Colon (tissue), 2 donors: ENCODE results near the gene POU6F1.
"Not testable (repeated sequence)": the region's sequence is repeated elsewhere in the genome, so short reads cannot be mapped to it uniquely, and the experiment has no call there.

ENCODE experiments used
- FAIRE-seq: peaks from 2 replicates; lab custom pipeline; 2012; peaks lifted over from hg19 to GRCh38; lab: Jason Lieb, UNC
- donor health status: control.
- donor health status: control.

The POU6F1 gene

DNA sequence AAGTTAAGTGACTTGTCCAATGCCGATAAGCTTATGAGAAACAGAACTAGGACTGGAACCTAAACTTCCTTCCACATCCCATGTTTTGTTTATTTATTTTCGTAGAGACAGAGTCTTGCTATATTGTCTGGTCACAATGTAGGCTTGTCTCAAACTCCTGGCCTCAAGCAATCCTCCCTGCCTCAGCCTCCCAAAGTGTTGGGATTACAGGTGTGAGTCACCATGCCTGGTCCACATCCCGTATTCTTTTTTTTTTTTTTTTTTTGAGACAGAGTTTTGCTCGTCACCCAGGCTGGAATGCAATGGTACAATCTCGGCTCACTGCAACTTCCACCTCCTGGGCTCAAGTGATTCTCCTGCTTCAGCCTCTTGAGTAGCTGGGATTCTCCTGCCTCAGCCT, 9.2 kb upstream of the POU6F1 start:
- FAIRE-seq: not testable (repeated sequence)

DNA sequence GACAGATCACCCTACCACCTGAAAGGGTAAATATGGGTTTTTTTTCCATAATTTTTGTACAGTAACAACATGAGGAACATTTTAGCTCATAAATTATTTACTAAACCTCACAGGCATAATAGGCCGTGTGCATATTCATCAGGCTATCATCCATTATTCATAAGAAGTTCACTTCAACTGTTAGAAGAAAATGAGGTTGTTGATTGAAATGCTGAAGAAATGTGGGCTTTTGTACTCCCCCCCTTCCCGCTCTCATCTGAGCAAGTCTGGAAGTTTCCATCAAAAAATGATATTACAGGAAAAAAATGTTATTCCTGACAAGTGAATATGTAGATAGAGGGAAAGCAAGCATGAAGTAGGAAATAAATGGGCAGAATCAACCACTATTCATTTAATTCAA, 7.9 kb upstream of the POU6F1 start:
- FAIRE-seq: no peak

DNA sequence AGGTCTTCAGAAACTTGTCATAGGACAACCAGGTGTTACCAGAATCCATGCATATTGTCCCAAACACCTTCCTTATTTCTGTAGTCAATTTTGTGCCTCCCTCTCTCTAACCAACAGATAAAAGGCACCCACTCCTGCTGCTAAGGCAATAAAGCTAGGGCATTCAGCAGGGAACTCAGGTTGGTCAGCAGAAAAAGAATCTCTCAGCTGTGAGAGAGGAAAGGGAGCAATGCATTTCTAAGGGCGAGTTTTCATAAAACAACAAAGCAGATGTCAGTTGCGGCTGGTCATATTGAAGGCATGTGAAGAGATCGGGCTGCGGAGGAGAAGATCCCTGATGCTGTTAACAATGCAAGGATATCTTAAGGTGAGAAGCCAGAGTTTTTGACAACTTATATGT, 7.4 kb upstream of the POU6F1 start:
- no peak for FAIRE-seq

DNA sequence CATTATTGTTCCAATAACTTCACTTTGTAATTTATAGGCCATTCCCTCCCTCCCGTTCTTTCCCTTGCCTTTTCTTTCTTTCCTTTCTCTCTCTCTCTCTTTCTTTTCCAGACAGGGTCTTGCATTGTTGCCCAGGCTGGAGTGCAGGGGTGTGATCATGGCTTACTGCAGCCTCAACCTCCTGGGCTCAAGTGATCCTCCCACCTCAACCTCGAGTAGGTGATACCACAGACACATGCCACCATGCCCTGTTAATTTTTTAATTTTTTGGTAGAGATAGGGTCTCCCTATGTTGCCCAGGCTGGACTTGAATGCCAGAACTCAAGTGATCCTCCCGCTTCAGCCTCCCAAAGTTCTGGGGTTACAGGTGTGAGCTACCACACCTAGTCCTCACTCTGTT, 6.8 kb upstream of the POU6F1 start:
- FAIRE-seq: no peak

DNA sequence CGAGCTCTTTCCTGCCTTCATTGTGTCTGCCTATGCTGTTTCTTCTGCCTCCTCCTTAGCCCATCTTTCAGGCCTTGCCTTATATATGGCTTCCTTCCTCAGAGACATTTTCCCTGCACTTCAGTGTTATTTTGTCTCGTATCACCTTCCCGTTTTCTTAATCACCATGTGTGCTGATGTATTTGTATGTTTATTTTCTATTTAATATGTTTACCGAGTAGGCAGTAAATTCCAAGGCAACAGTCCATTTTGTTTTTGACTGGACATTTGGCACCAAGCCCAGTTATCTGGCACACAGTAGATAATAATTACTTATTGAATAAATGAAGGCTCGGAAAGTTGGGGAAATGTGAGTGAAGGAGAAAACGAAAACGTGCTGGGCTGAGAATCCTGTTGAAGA, 4.6 kb upstream of the POU6F1 start:
- FAIRE-seq: no peak

DNA sequence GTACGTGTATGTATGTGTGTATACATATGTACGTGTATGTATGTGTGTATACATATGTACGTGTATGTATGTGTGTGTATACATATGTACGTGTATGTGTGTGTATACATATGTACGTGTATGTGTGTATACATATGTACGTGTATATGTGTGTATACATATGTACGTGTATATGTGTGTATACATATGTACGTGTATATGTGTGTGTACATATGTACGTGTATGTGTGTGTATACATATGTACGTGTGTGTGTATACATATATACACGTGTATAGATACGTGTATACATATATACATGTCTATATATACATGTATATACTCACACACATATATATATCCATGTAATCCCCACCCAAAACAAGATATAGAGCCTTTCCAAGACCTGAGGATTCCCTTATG, 2.0 kb upstream of the POU6F1 start:
- peak; percentile 62 for FAIRE-seq

DNA sequence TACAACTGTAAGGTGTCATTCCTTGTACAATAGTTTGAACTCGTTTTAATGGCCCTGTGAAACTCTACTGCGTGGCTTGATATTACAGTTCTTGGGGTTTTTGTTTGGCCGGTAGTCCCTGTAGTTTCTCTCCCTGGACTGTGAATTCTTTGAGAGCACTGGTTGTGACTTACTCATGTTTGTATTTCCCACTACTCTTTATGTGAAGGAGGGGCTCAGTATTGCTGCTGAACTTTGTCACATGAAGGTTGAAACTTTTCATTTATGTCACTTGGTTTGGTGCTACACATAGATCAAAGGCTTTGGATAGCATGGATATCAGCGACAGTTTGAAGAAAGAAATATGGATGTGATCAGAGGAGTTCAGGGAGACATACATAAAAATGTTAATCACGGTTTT, 1.5 kb upstream of the POU6F1 start:
- FAIRE-seq: no peak

DNA sequence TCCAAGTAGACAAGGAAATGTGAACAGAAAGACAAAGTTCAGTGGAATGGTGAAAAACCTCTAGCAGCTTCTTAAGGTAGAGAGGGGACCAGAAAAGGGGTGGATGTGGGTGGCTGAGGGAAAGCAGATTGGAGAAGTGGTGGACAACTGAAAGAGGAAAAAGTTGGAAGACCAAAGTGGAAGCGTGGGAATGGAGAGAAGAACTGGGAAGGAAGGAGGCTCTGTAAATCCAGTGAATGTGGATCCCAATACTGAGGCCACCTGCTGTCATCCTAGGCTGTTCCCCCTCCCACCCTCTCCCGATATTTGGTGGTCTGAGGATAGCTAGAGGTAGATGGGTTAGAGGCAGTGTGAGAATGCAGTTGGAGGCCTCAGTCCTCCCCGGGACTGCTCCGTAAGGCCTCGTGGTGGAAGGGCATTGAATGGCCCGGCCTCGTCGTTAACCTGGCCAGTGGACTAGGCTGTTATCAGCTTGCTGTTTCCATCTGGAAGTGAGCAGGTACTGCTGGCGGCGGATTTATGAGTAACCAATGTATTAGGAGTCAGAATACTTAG, 822 bp upstream of the POU6F1 start:
- FAIRE-seq: no peak

DNA sequence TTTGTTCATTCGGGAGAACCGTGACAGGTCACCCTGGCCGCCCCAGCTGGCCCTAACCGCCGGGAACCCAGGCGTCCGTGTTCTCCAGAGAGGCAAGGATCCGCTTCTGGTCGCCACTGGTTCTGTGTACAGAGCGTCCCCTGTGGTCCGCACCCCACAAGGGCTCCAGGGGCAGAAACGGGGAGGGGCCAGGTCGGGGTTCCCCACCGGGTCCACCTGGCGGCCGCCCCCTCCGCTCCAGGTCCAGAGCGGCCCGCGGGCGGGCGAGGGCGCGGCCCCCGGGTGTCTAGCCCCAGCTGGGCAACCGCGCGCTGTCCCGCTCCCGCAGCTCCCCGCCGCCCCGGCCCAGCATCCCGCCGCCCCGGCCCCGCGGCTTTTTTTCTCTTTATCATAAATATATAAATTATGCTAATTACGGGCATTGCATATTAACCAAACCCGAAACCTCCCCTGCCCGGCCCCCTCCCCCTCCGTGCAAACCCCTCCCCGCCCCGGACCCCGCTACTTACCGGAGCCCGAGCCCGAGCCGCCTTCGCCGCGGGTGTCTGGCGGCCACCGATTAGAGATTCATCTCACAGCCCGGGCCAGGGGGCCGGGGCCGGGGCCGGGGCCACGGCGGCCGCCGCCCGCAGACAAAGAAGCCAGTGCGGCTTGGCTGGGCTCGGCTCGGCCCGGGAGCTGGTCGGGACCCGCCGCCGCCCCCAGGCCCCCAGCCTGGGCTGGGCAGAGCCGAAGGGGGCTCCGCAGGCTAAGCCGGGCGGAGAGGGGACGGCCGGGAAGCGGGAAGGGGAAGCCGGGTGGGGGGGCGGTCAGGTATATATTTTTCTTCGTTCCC, 512 bp downstream of the POU6F1 start:
- no peak for FAIRE-seq

DNA sequence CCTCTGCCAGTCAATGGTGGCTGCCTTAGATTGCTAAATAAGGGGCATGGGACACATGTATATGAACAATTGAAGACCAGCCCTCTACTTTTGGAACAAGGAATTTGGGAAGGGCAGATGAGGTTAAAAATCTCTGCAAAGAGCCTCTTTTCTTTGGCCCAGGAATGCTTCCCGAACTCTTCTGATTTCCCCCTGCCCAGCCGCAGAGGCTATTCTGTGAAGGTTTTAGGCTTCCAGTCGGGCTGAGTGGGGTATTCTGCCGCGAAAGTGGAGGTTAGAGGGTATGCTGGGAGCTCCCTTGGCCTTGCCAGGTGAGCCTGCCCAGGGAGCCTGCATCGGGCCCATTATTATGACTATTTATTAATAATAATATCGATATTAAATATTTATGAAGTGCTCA, 1.2 kb downstream of the POU6F1 start:
- no peak for FAIRE-seq

DNA sequence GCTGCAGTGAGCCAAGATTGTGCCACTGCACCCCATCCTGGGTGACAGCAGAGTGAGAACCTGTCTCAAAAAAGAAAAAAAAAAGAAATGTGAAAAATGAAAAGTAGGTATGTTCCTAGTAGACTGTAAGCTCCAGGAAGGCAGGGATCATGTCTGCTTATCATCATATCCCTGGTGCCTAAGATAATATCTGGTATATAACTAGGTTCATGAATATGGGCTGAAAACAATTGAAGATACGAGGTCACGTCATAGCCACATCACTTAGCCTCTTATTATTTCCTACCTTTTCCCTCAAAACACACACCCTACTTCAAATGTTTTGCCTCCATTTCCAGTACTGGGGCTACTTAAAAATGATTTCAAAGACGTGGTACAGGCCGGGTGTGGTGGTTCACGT, 3.0 kb downstream of the POU6F1 start:
- no peak for FAIRE-seq

DNA sequence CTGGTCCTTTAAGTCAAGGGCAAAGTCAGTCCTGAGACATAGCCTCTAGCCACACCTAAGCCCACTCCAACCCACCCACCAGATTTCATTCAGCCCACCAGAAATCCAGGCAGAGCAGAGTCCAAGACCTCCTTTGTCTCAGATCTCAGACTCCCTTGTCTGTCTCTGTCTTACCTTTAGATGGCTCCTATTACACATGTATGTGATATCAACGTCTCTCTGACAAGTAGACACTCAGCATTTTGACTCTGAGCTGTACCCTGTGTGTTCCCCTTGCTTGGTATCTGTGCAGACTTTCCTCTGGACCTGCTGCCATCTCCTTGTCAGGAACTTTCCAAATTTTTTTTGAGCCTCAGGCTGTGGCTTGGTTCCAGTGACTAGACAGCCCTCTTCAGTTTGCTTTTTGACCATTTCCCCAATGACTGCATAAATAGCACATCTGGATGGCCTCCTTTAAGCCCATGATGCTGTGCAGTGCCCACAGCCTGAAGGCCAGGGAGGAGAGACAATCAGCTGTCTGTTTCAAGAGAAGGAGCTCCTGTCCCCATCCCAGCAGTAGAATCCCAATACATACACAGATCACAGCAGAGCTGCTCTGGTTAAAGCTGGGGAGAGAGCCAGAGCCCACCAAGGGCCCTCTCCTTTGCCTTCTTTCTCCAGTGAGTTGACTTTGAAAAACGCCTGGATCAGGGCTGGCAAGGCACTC, 7.0 kb downstream of the POU6F1 start:
- no peak for FAIRE-seq

DNA sequence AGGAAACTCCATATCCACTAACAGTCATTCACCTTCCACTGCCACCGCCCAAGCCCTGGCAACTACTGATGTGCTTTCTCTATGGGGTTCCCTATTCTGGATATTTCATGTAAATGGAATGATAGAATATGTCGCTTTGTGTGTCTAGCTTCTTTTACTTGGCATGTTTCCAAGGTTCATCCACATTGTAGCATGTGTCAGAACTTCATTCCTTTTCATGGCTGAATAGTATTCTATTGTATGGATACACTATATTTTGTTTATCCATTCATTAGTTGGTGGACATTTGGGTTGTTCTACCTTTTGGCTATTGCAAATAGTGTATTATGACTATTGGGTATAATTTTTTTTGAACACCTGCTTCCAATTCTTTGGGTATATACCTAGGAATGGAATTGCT, 8.6 kb downstream of the POU6F1 start:
- no peak for FAIRE-seq

DNA sequence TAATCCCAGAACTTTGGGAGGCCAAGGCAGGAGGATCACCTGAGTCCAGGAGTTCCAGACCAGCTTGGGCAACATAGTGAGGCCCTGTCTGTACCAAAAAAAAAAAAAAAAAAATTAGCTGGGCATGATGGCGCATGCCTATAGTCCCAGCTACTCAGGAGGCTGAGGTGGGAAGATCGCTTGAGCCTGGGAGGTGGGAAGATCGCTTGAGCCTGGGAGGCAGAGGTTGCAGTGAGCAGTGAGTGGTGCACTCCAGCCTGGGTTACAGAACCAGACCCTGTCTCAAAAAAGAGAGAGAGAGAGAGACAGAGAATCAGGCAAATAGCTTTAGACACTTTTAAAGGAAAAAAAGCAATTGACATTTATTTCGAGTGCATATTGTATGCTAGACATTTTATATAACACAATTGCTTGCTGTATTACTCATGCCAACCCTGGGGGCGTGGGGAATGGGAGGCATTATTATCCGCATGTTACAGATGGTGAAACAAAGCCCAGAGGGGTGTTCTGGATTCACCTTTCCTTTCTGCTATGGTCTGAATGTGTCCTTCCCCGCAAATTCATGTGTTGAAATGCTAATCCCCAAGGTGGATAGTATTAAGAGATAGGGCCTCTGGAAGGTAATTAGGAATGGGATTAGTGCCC, 9.7 kb downstream of the POU6F1 start:
- no peak for FAIRE-seq

DNA sequence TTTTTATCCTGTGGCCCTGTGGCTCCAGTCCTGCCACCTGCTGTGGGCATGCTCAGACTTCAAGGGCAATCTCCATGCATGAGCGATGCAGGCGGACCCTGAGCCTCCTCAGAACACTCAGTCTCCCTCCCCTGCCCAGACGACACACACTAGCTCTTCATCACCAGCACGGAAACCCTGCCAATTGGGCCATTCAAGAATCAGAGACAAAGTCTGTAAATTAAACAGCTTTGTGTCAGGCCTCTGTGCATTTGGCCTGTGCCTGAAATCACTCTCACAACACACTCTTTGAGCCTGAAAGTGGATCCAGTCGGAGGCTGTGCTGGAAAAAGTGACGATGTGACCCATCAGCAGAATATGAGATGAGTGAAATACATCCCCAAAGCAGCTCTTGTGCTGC, 12.5 kb downstream of the POU6F1 start:
- FAIRE-seq: no peak

DNA sequence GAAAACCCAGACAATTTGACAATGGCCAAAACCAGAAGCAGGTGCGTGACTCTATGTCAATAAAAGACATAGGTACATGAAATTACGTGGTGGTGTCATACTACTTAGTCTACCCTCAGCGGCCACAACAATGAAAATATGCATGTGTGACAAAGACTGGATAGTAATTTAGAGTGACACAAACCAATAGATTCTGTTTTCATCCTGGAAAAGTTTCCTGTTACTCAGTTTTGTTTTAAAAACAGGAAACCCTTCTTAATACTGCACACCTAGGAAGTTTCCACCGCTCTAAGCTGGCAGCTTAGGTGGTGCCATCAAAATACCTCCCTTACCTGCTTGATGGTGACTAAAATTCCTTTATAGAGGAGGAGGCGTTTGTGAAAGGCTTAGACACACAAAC, 15.1 kb downstream of the POU6F1 start:
- no peak for FAIRE-seq

DNA sequence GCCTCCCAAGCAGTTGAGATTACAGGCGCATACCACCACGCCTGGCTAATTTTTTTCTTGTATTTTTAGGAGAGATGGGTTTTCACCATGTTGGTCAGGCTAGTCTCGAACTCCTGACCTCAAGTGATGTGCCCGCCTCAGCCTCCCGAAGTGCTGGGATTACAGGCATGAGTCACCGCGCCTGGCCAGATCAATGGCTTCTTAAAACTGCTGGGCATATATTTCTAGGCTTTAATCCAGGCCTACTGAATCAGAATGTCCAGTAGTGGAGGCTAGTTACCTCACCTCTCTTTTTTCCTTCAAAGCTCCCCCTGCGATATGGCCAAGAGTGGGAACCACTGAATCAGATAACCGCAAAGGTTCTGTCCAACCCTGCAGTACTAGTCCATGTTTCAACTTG, 17.1 kb downstream of the POU6F1 start:
- FAIRE-seq: no peak

DNA sequence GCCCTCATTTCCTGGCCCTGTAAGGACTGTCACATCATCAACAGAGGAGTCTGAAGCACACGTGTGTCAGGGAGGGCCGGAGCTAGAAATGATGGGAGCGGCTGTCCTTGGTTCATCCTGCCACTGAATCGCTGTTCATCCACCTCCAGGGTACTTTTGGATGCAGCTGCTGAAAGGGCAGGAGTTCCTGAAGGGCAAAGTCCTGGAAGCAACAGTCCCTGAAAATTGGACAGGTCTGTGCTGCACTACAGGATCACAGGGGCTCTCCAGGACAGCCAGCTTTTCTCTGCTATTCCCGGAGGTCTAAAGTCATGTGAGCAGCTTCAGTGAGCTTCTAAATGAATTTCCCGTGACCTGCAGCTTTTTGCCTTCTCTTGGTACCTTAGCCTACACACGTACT, 17.7 kb downstream of the POU6F1 start:
- FAIRE-seq: no peak

DNA sequence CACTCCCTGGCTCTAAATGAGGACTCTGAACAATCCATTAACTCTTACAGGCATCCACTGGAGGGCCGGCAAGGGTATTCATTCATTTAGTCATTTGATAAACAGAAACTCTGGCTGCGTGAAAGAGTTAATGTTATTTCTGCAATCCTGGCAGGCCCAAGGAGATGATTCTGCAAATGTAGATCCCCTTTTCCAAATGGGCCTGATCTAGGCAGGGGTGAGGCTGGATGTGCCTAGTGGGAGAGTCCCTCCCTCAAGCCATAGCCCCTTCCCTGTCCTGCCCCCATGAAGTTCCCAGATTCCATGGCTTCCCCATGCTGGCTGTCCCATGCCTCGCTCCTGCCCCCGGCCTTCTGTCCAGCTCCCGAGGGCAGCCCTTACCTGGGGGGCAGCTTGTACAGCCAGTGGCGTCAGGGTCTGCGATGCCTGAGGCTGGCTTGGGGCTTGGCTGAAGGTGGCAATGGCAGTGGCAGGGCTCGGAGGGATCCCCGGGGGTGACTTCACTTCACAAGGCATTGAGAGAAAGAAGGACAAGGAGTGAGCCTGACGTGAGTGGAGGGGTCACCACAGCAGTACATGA, 18.4 kb downstream of the POU6F1 start:
- no peak for FAIRE-seq

DNA sequence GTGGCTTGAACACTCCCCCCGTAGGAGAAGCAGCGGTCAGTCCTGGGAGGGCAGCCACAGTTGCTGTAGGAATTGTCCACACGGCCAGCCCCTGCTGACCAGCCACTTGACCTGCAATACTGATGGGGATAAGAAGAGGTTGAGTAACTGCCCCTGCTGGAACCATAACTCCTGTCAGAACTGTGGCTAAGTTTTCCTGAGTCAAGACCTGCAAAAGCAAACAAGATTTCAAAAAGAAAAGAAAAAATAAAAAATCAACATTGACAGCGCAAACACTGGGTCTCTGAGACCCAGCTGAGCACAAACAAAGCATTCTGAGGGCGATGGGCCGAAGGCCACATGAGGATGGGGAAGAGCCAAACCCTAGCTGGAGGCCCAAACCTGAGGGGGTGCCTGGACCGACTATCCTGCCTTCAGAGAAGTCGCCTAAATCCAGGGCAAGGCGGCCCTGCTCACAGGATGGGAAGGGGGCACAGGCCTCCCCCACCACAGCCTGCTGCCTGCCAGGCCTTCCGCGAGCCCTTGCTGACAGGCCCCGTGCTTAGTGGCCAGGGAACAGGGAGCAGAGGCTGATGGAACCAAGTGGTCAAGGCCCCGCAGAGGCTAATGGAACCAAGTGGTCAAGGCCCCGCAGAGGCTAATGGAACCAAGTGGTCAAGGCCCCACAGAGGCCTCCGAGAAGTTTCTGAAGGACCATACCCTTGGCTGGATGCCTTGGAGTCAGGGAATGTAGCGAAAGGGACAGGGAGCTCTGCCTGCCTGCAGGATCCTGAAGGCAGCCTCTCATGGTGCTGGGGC, 19.1 kb downstream of the POU6F1 start:
- FAIRE-seq: no peak

DNA sequence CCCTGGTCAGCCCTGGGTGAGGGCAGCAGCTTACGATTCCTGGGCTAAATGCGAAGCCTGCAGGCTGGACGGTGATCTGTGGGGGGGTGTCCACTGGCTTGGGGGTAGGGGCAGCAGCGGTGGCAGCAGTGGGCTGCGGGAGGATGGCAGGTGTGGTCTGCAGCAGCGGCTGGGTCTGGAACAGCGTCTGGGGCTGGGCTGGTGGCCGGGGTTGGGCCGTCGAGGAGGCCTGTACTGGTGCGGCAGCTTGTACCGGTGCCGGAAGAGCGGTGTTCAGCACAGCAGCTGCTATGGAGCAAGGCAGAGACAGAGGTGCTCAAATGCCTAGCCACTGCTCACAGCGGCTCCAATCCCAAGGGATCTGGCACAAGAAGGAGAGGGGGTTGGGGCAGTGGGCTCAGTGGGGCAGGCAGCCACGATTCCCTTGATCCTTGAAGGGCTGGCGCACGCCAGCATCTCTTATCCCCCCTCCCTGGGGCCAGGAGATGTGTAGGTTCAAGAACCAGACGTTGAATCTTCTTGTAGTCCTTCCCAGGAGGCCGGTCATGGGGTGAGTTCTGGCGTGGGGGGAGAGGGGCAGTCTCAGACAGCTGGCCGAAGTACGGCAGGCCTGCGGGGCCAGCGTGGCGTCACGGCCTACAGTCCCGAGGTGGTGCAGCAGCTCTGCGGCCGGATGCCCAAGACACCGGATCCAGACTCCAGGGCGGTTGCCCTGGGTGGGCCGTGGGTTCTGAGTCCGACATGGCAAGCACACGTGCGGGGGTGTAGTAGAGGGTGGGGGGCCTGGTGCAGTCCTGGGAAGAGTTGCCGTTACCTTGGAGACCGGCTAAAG, 19.9 kb downstream of the POU6F1 start:
- no peak for FAIRE-seq
